Parathyroid adenoma (tissue), 2 donors: Measurements from ENCODE around the gene PALM3.
A peak's percentile ranks its signal among the peaks of the same experiment; 100 is the strongest.
"Not testable (repeated sequence)": the region's sequence is repeated elsewhere in the genome, so short reads cannot be mapped to it uniquely, and the experiment has no call there.

Experiments
- H2AFZ ChIP-seq: fragments of 300-600 bp; sonication (generic); one replicate; pipeline ENCODE4 v1.7.0; 2017; ENCODE audit warnings: antibody characterized with exemption, mild to moderate bottlenecking
- H3K27ac ChIP-seq: fragments of 300-600 bp; sonication (generic); one replicate; pipeline ENCODE4 v1.7.0; 2017
- H3K27me3 ChIP-seq: fragments of 300-600 bp; sonication (generic); one replicate; pipeline ENCODE4 v1.7.0; 2017; ENCODE audit warnings: low read length; ENCODE audit not compliant: control insufficient read depth, insufficient read depth
- H3K36me3 ChIP-seq: fragments of 300-600 bp; sonication (generic); one replicate; pipeline ENCODE4 v1.7.0; 2017; ENCODE audit warnings: low read length; ENCODE audit not compliant: control insufficient read depth, insufficient read depth
- H3K4me1 ChIP-seq: fragments of 300-600 bp; sonication (generic); one replicate; pipeline ENCODE4 v1.7.0; 2017; ENCODE audit warnings: control low read depth
- H3K4me2 ChIP-seq: fragments of 300-600 bp; sonication (generic); one replicate; pipeline ENCODE4 v1.7.0; 2017; ENCODE audit warnings: low read length
- H3K4me3 ChIP-seq: fragments of 300-600 bp; sonication (generic); one replicate; pipeline ENCODE4 v1.7.0; 2017; ENCODE audit warnings: low read depth, low read length
- H3K79me2 ChIP-seq: fragments of 300-600 bp; sonication (generic); one replicate; pipeline ENCODE4 v1.7.0; 2017; ENCODE audit warnings: control low read depth
- H3K9ac ChIP-seq: fragments of 300-600 bp; sonication (generic); one replicate; pipeline ENCODE4 v1.7.0; 2017; ENCODE audit warnings: mild to moderate bottlenecking
- H3K9me3 ChIP-seq: fragments of 300-600 bp; sonication (generic); one replicate; pipeline ENCODE4 v1.7.0; 2017; ENCODE audit warnings: low read length; ENCODE audit not compliant: control insufficient read depth
- TF ChIP-seq, protein P1 (sequence below): fragments of 300-600 bp; sonication (generic); IDR thresholded peaks from one replicate; pipeline ENCODE4 v1.7.0; 2017; ENCODE audit warnings: antibody characterized with exemption, mild to moderate bottlenecking
- donor health status: primary hyperparathyroidism.

PALM3 gene

DNA sequence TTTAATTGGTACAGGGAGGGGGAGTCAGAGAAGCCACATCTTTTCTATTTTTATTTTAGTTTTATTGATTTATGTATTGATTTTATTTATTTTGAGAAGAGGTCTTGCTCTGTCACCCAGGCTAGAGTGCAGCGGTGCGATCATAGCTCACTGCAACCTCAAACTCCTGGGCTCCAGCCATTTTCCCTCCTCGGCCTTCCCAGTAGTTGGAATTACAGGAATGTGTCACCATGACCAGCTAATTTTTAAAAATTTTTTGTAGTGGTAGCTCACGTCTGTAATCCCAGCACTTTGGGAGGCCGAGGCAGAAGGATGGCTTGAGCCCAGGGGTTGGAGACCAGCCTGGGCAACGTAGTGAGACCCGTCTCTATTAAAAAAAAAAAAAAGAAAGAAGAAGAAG, 26.2 kb downstream of the PALM3 start:
- H3K79me2 ChIP-seq, result no peaks in the 10 kb centered on the region
- H2AFZ ChIP-seq, result no peak overlapping the region
- H3K4me1 ChIP-seq, result no peaks in the 10 kb centered on the region
- no peak overlapping the region for H3K4me3 ChIP-seq
- H3K9ac ChIP-seq, result no peak overlapping the region
- H3K27me3 ChIP-seq, result no peaks in the 10 kb centered on the region
- no peaks in the 10 kb centered on the region for H3K9me3 ChIP-seq
- TF ChIP-seq, protein P1, sequence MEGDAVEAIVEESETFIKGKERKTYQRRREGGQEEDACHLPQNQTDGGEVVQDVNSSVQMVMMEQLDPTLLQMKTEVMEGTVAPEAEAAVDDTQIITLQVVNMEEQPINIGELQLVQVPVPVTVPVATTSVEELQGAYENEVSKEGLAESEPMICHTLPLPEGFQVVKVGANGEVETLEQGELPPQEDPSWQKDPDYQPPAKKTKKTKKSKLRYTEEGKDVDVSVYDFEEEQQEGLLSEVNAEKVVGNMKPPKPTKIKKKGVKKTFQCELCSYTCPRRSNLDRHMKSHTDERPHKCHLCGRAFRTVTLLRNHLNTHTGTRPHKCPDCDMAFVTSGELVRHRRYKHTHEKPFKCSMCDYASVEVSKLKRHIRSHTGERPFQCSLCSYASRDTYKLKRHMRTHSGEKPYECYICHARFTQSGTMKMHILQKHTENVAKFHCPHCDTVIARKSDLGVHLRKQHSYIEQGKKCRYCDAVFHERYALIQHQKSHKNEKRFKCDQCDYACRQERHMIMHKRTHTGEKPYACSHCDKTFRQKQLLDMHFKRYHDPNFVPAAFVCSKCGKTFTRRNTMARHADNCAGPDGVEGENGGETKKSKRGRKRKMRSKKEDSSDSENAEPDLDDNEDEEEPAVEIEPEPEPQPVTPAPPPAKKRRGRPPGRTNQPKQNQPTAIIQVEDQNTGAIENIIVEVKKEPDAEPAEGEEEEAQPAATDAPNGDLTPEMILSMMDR, result no peak
- no peak overlapping the region for H3K27ac ChIP-seq
- H3K4me2 ChIP-seq, result no peak overlapping the region
- no peaks in the 10 kb centered on the region for H3K36me3 ChIP-seq

GRCh38 chr19:14035159-14035558, 26.7 kb downstream of the PALM3 start:
- H3K9me3 ChIP-seq, H3K4me1 ChIP-seq, H3K79me2 ChIP-seq, H3K27ac ChIP-seq, H3K4me3 ChIP-seq, H3K36me3 ChIP-seq, H3K9ac ChIP-seq, H2AFZ ChIP-seq, H3K4me2 ChIP-seq, H3K27me3 ChIP-seq: not testable (repeated sequence)

DNA sequence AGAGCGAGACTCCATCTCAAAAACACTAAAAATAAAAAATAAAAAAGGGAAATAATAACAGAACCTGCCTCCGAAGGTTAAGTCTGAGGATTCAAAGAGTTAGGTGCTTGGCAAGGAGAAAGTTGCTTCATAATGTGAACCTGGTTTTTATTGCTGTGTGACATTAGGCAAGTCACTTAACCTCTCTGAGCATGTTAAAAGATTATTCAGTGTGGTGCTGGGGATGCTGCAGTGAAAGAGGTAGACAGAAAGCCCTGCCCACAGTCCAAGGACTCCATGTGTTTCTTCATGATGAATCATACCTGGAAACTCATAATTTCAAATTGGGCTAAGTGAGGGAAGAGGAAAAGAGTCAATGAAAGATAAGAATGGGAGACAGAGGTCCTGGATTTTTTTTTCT, 27.9 kb downstream of the PALM3 start:
- H3K4me2 ChIP-seq, result no peak overlapping the region
- H3K4me1 ChIP-seq, result no peaks in the 10 kb centered on the region
- H3K27me3 ChIP-seq, result no peaks in the 10 kb centered on the region
- TF ChIP-seq, protein P1, result no peak
- H3K4me3 ChIP-seq, result no peak overlapping the region
- H3K36me3 ChIP-seq, result no peaks in the 10 kb centered on the region
- H3K27ac ChIP-seq, result no peak overlapping the region
- H2AFZ ChIP-seq, result no peak overlapping the region
- H3K79me2 ChIP-seq, result no peaks in the 10 kb centered on the region
- no peaks in the 10 kb centered on the region for H3K9me3 ChIP-seq
- H3K9ac ChIP-seq, result no peak overlapping the region

GRCh38 chr19:14031719-14032480, 30.0 kb downstream of the PALM3 start, which contains the start of gene IL27RA:
TSS of gene IL27RA (plus strand) at chr19:14031762. CDS start at chr19:14031873, 111 bp downstream.
- no peaks in the 10 kb centered on the region for H3K4me1 ChIP-seq
- peak within 1 kb of the TSS; percentile 84 for H2AFZ ChIP-seq
- peak within 1 kb of the TSS; percentile 93 for H3K4me2 ChIP-seq
- no peaks in the 10 kb centered on the region for H3K27me3 ChIP-seq
- peak within 1 kb of the TSS; percentile 34 for H3K27ac ChIP-seq
- H3K79me2 ChIP-seq, result no peaks in the 10 kb centered on the region
- H3K9me3 ChIP-seq, result no peaks in the 10 kb centered on the region
- peak within 1 kb of the TSS; percentile 25 for H3K9ac ChIP-seq
- peak within 1 kb of the TSS; percentile 61 for H3K4me3 ChIP-seq
- H3K36me3 ChIP-seq, result no peaks in the 10 kb centered on the region
- TF ChIP-seq, protein P1, result peak; percentile 63

DNA sequence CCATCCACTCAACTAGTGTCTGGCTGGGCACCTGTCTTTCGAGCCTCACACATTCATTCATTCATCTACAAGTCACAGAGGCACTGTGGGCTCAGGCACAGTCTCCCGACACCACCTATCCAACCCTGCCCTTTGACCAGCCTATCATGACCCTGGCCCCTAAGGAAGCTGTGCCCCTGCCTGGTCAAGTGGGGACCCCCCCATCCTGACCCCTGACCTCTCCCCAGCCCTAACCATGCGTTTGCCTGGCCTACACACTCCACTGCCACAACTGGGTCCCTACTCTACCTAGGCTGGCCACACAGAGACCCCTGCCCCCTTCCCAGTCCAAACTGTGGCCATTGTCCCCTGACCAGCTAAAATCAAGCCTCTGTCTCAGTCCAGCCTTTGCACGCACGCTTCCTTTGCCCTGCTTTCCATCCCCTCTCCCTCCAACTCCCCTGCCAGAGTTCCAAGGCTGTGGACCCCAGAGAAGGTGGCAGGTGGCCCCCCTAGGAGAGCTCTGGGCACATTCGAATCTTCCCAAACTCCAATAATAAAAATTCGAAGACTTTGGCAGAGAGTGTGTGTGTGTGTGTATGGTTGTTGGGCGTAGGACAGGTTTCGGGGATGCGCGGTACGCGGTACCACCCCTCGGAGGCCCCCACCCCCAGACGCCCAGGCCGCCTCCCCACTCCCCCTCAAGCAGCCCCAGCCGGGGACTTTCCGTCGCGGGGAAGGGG, 30.7 kb downstream of the PALM3 start:
- peak overlapping the region; percentile 34 for H3K27ac ChIP-seq
- no peaks in the 10 kb centered on the region for H3K4me1 ChIP-seq
- no peaks in the 10 kb centered on the region for H3K36me3 ChIP-seq
- H3K4me2 ChIP-seq, result peak overlapping the region; percentile 93
- H3K79me2 ChIP-seq, result no peaks in the 10 kb centered on the region
- TF ChIP-seq, protein P1, result no peak
- H3K4me3 ChIP-seq, result peak overlapping the region; percentile 61
- H3K9ac ChIP-seq, result peak overlapping the region; percentile 25
- no peaks in the 10 kb centered on the region for H3K27me3 ChIP-seq
- peak overlapping the region; percentile 84 for H2AFZ ChIP-seq
- no peaks in the 10 kb centered on the region for H3K9me3 ChIP-seq
